Endothelial cell (in vitro differentiated cells): Measurements from ENCODE around the gene ALG2. TPM values are rescaled to one million over a fixed set of nuclear protein-coding genes. Genes with fewer than 3 reads are reported as not detected.

Experiments
- DNase-seq: peaks from one replicate; pipeline ENCODE4 v3.0.0; 2021; ENCODE audit warnings: low spot score
- H3K27ac Mint-ChIP-seq: one replicate; pipeline ENCODE4 v1.8.0; 2021; ENCODE audit warnings: mixed read lengths, inconsistent platforms; ENCODE audit not compliant: unreplicated experiment
- H3K27me3 Mint-ChIP-seq: one replicate; pipeline ENCODE4 v1.8.0; 2021; ENCODE audit warnings: mild to moderate bottlenecking, moderate library complexity, mixed read lengths, inconsistent platforms; ENCODE audit not compliant: unreplicated experiment
- H3K36me3 Mint-ChIP-seq: one replicate; pipeline ENCODE4 v1.8.0; 2021; ENCODE audit warnings: mild to moderate bottlenecking, low read depth, mixed read lengths, inconsistent platforms; ENCODE audit not compliant: unreplicated experiment
- H3K4me1 Mint-ChIP-seq: one replicate; pipeline ENCODE4 v1.8.0; 2021; ENCODE audit warnings: mild to moderate bottlenecking, mixed read lengths, inconsistent platforms; ENCODE audit not compliant: unreplicated experiment
- H3K4me3 Mint-ChIP-seq: one replicate; pipeline ENCODE4 v1.8.0; 2021; ENCODE audit warnings: mild to moderate bottlenecking, mixed read lengths, inconsistent platforms; ENCODE audit not compliant: unreplicated experiment
- H3K9me3 Mint-ChIP-seq: one replicate; pipeline ENCODE4 v1.8.0; 2021; ENCODE audit warnings: mixed read lengths, inconsistent platforms; ENCODE audit not compliant: unreplicated experiment
- total RNA-seq: library from RNA; stranded (reverse); fragmentation: NEBNext Ultra II Directional; extraction: Animal tissue kit (Norgen Biotek cat#: 25700); gene quantifications from one replicate; pipeline ENCODE4 v1.2.1, GENCODE V29; 2021; ENCODE audit not compliant: unreplicated experiment
- TF ChIP-seq, protein P1 (sequence below): fragments of 200-600 bp; sonication (generic); IDR thresholded peaks from one replicate; pipeline ENCODE4 v1.5.0; 2021; ENCODE audit warnings: antibody characterized with exemption; ENCODE audit not compliant: unreplicated experiment

Gene ALG2
- total RNA-seq, 1 donor from 2014 or later: 28.9 TPM

DNA sequence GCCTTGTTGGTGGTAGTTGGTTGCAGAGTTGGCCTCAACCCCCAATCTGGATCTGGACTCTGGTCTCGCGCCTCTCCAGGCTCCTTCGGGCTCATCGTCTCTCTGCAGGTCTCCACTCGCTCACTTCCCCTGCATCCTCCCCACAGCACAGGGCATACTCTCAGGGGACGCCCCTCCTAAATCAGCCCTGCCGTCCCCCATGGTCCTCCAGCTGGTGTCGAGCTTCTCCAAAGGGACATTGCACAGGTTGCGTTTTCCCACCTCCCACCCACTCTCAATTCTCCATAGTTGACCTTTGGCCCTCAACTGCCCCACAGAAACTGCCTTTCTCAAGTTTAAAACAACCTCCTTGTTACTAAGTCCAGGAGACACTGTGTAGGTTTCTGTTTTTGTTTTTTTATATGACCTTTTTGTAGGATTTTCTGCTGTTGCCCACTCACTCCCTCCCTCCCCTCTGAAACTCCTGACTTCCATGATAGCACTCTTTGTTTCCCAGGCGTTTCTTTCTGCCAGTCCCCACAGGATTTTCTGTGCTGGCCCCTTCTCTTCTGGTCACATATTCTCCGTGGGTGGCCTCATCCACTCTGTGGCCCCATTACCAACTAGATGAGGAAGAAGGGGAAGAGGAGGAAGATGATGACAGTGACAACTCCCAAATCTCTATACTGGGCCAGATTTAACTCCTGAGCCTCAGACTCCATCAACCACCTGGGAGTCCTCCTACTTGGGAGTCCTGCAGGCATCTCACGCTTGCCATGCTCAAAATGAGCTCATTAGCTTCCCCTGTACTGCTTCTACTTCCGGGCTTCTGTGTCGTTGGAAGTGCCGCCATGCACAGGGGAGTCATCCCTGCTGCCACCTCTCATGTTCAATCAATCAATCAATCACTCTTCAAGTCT lies 50.3 kb downstream of the ALG2 start:
- no peaks in the 10 kb centered on the region for H3K9me3 Mint-ChIP-seq
- TF ChIP-seq, protein P1, sequence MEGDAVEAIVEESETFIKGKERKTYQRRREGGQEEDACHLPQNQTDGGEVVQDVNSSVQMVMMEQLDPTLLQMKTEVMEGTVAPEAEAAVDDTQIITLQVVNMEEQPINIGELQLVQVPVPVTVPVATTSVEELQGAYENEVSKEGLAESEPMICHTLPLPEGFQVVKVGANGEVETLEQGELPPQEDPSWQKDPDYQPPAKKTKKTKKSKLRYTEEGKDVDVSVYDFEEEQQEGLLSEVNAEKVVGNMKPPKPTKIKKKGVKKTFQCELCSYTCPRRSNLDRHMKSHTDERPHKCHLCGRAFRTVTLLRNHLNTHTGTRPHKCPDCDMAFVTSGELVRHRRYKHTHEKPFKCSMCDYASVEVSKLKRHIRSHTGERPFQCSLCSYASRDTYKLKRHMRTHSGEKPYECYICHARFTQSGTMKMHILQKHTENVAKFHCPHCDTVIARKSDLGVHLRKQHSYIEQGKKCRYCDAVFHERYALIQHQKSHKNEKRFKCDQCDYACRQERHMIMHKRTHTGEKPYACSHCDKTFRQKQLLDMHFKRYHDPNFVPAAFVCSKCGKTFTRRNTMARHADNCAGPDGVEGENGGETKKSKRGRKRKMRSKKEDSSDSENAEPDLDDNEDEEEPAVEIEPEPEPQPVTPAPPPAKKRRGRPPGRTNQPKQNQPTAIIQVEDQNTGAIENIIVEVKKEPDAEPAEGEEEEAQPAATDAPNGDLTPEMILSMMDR: no peak
- DNase-seq: no peak
- H3K27me3 Mint-ChIP-seq: peaks cover 8% of the 10 kb centered on the region
- H3K27ac Mint-ChIP-seq: peak overlapping the region; percentile 20
- no peaks in the 10 kb centered on the region for H3K4me1 Mint-ChIP-seq
- H3K4me3 Mint-ChIP-seq: peak overlapping the region; percentile 14
- peaks cover 4% of the 10 kb centered on the region for H3K36me3 Mint-ChIP-seq

- H3K27ac Mint-ChIP-seq: no peak overlapping the region
- DNase-seq: peak; percentile 26
- no peaks in the 10 kb centered on the region for H3K4me1 Mint-ChIP-seq
- no peaks in the 10 kb centered on the region for H3K9me3 Mint-ChIP-seq
- peaks cover 8% of the 10 kb centered on the region for H3K27me3 Mint-ChIP-seq
- H3K4me3 Mint-ChIP-seq: no peak overlapping the region
- TF ChIP-seq, protein P1: peak; percentile 30
- H3K36me3 Mint-ChIP-seq: peaks cover 4% of the 10 kb centered on the region
These were observed 51.6 kb downstream of the ALG2 start for GRCh38 chr9:99169982-99170761.

GRCh38 chr9:99169086-99169485 lies 52.7 kb downstream of the ALG2 start:
- H3K9me3 Mint-ChIP-seq: no peaks in the 10 kb centered on the region
- H3K4me1 Mint-ChIP-seq: no peaks in the 10 kb centered on the region
- peaks cover 4% of the 10 kb centered on the region for H3K36me3 Mint-ChIP-seq
- TF ChIP-seq, protein P1: no peak
- peaks cover 8% of the 10 kb centered on the region for H3K27me3 Mint-ChIP-seq
- H3K27ac Mint-ChIP-seq: no peak overlapping the region
- no peak overlapping the region for H3K4me3 Mint-ChIP-seq
- no peak for DNase-seq

- Mint-ChIP-seq H3K27ac (no peak overlapping the region), H3K4me1 (no peaks in the 10 kb centered on the region), H3K4me3 (no peak overlapping the region), H3K27me3 (peaks cover 8% of the 10 kb centered on the region), H3K36me3 (peaks cover 4% of the 10 kb centered on the region), H3K9me3 (no peaks in the 10 kb centered on the region)
- no peak for DNase-seq
- TF ChIP-seq, protein P1: no peak
These were observed 54.0 kb downstream of the ALG2 start for GRCh38 chr9:99167694-99168093.

DNA sequence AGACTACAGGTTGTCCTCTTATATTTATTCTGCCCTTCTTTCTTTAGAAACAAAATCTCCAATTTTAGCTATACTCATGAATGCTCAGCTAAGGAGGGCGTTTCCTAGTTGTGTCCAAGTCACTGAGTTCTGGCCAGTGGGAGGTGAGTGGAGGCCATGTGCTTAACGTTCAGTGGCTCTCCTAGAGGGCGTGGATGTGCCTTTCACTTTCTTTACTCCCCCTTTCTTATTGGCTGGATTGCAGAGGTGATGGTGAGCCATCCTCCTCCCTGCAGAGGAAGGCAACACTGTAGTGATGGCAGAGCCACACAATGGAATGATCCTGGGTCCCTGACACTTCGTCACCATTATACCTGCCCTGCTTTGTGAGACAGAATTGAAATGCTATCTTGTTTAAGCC lies 54.6 kb downstream of the ALG2 start:
- no peak overlapping the region for H3K4me3 Mint-ChIP-seq
- no peak overlapping the region for H3K27ac Mint-ChIP-seq
- TF ChIP-seq, protein P1: no peak
- H3K9me3 Mint-ChIP-seq: no peaks in the 10 kb centered on the region
- no peaks in the 10 kb centered on the region for H3K4me1 Mint-ChIP-seq
- peaks cover 7% of the 10 kb centered on the region for H3K27me3 Mint-ChIP-seq
- peaks cover 3% of the 10 kb centered on the region for H3K36me3 Mint-ChIP-seq
- DNase-seq: no peak
